ENCODE data around the gene RALGPS1. TPM values are rescaled to one million over a fixed set of nuclear protein-coding genes. Genes with fewer than 3 reads are reported as not detected.
"Not testable (repeated sequence)": the region's sequence is repeated elsewhere in the genome, so short reads cannot be mapped to it uniquely, and the experiment has no call there.

The RALGPS1 gene
- polyA plus RNA-seq, 3 donors: 0.60 to 4.6 (median 1.3) TPM

DNA sequence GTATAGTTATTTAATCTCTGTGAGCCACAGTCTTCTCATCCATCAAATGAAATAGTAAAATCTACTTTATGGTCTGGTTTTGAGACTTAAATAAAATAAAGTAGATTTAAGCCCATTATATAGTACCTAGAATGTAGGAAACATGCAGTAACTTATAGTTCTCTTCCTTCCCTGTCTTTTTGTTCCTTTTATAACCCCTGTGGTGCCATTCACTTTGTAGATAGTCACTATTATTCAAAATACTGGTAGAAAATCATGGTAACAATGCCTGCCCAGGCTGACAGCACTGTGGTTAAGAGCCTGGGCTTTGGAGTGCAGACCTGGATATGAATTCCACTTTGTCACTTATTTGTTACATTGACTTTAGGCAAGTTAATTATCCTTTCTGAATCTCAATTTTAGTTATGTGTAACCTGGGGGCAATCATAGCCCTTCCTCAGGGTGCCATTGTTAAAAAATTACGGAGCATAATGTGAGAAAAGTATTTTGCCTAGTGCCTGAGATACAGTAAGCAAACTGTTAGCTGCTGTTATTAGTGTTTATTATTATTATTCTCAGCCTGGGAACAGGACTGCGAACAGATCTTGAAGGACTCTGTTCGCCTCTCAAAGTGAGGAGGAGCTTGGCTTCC is 100.4 kb downstream of the RALGPS1 start:
- H3K9ac ChIP-seq (ENCODE audit: insufficient read depth, low read length, poor library complexity, severe bottlenecking): no peak overlapping the region
- H3K9me3 ChIP-seq (replicated peaks in 1 of 2; ENCODE audit: control insufficient read depth in 1 of 2, insufficient read depth in 1 of 2, low read length in 2 of 2): no peaks in the 10 kb centered on the region
- 96% methylated on average over 3 of the region's 3 CpGs for WGBS (ENCODE audit: insufficient coverage)
- Mint-ChIP-seq H3K27ac (no peak overlapping the region), H3K4me1 (no peaks in the 10 kb centered on the region), H3K9me3 (no peaks in the 10 kb centered on the region), H3K4me3 (no peak overlapping the region), H3K36me3 (no peaks in the 10 kb centered on the region), H3K27me3 (ENCODE audit: low read depth in 3 of 3) (peaks cover 16 to 36% (median 18%) of the 10 kb centered on the region in 3 donors)
- H3K4me1 ChIP-seq (ENCODE audit: control insufficient read depth in 1 of 2, insufficient read depth in 2 of 2, low read length in 2 of 2): no peaks in the 10 kb centered on the region
- H3K4me3 ChIP-seq (replicated peaks in 1 of 3; ENCODE audit: low read depth in 2 of 3, low read length in 3 of 3): no peak overlapping the region
- H4K20me1 ChIP-seq (ENCODE audit: insufficient read depth, low read length): no peaks in the 10 kb centered on the region
- H3K4me2 ChIP-seq (replicated peaks; ENCODE audit: extremely low read depth, low read length, poor library complexity, severe bottlenecking): no peak overlapping the region
- no peaks in the 10 kb centered on the region for H3K36me3 ChIP-seq (replicated peaks in 1 of 2; ENCODE audit: control insufficient read depth in 1 of 2, insufficient read depth in 2 of 2, low read length in 2 of 2)
- H2AFZ ChIP-seq (ENCODE audit: insufficient read depth, low read depth, low read length, poor library complexity, severe bottlenecking): no peak overlapping the region
- DNase-seq: no peak
- TF ChIP-seq, protein P1, sequence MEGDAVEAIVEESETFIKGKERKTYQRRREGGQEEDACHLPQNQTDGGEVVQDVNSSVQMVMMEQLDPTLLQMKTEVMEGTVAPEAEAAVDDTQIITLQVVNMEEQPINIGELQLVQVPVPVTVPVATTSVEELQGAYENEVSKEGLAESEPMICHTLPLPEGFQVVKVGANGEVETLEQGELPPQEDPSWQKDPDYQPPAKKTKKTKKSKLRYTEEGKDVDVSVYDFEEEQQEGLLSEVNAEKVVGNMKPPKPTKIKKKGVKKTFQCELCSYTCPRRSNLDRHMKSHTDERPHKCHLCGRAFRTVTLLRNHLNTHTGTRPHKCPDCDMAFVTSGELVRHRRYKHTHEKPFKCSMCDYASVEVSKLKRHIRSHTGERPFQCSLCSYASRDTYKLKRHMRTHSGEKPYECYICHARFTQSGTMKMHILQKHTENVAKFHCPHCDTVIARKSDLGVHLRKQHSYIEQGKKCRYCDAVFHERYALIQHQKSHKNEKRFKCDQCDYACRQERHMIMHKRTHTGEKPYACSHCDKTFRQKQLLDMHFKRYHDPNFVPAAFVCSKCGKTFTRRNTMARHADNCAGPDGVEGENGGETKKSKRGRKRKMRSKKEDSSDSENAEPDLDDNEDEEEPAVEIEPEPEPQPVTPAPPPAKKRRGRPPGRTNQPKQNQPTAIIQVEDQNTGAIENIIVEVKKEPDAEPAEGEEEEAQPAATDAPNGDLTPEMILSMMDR (IDR thresholded peaks at IDR 0.05): no peak
- intact Hi-C loops (cut with micrococcal nuclease): no loop called here
- no peaks in the 10 kb centered on the region for H3K79me2 ChIP-seq (ENCODE audit: insufficient read depth, low read length)
- H3K27ac ChIP-seq (ENCODE audit: low read depth in 1 of 2, low read length in 2 of 2): no peak overlapping the region
- H3K27me3 ChIP-seq (ENCODE audit: control insufficient read depth in 2 of 2, insufficient read depth in 2 of 2, low read length in 2 of 2): peaks cover 0 to 12% of the 10 kb centered on the region in 2 donors

DNA sequence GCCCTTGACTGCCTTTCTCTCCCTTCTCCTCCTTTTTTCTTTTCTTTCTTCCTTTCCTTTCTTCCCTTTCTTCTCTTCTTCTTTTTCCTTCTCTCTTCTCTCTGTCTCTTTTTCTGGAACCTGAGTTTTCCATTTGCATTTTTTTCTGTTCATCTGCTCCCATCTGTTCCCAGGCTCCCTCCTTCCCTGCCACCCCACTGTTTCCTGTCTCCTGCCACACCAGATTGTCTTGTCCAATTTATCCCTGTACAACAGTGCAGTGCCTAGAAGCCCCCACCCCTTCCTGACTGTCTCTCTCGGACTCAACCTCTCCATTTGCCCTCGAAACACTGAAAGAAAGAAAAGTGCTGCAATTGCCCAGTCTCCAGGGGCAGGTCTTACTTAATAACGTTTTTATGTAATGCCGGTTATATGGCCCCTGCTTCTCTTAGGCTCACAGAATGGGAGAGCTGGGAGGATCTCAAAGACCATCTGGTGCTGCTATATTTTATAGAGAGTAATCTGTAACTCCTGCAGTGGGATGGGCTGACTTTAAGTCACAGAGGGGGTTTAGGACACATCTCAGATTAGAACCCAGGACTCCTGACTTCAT is 101.4 kb downstream of the RALGPS1 start:
- H3K4me1 ChIP-seq (ENCODE audit: control insufficient read depth in 1 of 2, insufficient read depth in 2 of 2, low read length in 2 of 2): no peaks in the 10 kb centered on the region
- no peaks in the 10 kb centered on the region for H3K79me2 ChIP-seq (ENCODE audit: insufficient read depth, low read length)
- Mint-ChIP-seq H3K36me3 (no peaks in the 10 kb centered on the region), H3K27me3 (ENCODE audit: low read depth in 3 of 3) (peaks cover 12 to 33% (median 16%) of the 10 kb centered on the region in 3 donors), H3K4me1 (no peaks in the 10 kb centered on the region), H3K9me3 (no peaks in the 10 kb centered on the region), H3K27ac (no peak overlapping the region), H3K4me3 (no peak overlapping the region)
- H3K36me3 ChIP-seq (replicated peaks in 1 of 2; ENCODE audit: control insufficient read depth in 1 of 2, insufficient read depth in 2 of 2, low read length in 2 of 2): no peaks in the 10 kb centered on the region
- H4K20me1 ChIP-seq (ENCODE audit: insufficient read depth, low read length): no peaks in the 10 kb centered on the region
- no peak for DNase-seq
- TF ChIP-seq, protein P1 (IDR thresholded peaks at IDR 0.05): no peak
- no peak overlapping the region for H3K27ac ChIP-seq (ENCODE audit: low read depth in 1 of 2, low read length in 2 of 2)
- no peaks in the 10 kb centered on the region for H3K9me3 ChIP-seq (replicated peaks in 1 of 2; ENCODE audit: control insufficient read depth in 1 of 2, insufficient read depth in 1 of 2, low read length in 2 of 2)
- no peak overlapping the region for H2AFZ ChIP-seq (ENCODE audit: insufficient read depth, low read depth, low read length, poor library complexity, severe bottlenecking)
- H3K27me3 ChIP-seq (ENCODE audit: control insufficient read depth in 2 of 2, insufficient read depth in 2 of 2, low read length in 2 of 2): peaks cover 0 to 12% of the 10 kb centered on the region in 2 donors
- no peak overlapping the region for H3K4me3 ChIP-seq (replicated peaks in 1 of 3; ENCODE audit: low read depth in 2 of 3, low read length in 3 of 3)
- intact Hi-C loops (cut with micrococcal nuclease): no loop called here
- H3K4me2 ChIP-seq (replicated peaks; ENCODE audit: extremely low read depth, low read length, poor library complexity, severe bottlenecking): no peak overlapping the region
- H3K9ac ChIP-seq (ENCODE audit: insufficient read depth, low read length, poor library complexity, severe bottlenecking): no peak overlapping the region
- 96% methylated on average over 4 of the region's 4 CpGs for WGBS (ENCODE audit: insufficient coverage)

DNA sequence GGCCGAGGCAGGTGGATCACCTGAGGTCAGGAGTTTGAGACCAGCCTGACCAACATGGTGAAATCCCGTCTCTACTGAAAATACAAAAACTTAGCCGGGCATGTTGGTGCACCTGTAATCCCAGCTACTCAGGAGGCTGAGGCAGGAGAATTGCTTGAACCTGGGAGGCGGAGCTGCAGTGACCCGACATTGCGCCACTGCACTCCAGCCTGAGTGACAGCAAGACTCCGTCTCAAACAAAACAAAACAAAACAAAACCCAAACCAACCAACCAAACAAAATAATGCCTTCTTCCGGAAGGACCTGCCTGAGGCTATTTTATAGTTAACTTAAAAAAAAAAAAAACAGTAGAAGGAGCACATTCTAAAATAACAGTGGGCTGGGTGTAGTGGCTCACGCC is 103.4 kb downstream of the RALGPS1 start:
- H2AFZ ChIP-seq (ENCODE audit: insufficient read depth, low read depth, low read length, poor library complexity, severe bottlenecking); H3K9ac ChIP-seq (ENCODE audit: insufficient read depth, low read length, poor library complexity, severe bottlenecking); H3K27ac ChIP-seq (ENCODE audit: low read depth in 1 of 2, low read length in 2 of 2); H3K4me2 ChIP-seq (replicated peaks; ENCODE audit: extremely low read depth, low read length, poor library complexity, severe bottlenecking); H3K4me3 Mint-ChIP-seq; intact Hi-C loops (cut with micrococcal nuclease); H3K27me3 ChIP-seq (ENCODE audit: control insufficient read depth in 2 of 2, insufficient read depth in 2 of 2, low read length in 2 of 2); H3K9me3 ChIP-seq (replicated peaks in 1 of 2; ENCODE audit: control insufficient read depth in 1 of 2, insufficient read depth in 1 of 2, low read length in 2 of 2); H3K9me3 Mint-ChIP-seq; H4K20me1 ChIP-seq (ENCODE audit: insufficient read depth, low read length); H3K79me2 ChIP-seq (ENCODE audit: insufficient read depth, low read length); H3K36me3 ChIP-seq (replicated peaks in 1 of 2; ENCODE audit: control insufficient read depth in 1 of 2, insufficient read depth in 2 of 2, low read length in 2 of 2); H3K4me1 ChIP-seq (ENCODE audit: control insufficient read depth in 1 of 2, insufficient read depth in 2 of 2, low read length in 2 of 2); DNase-seq; H3K4me1 Mint-ChIP-seq; H3K36me3 Mint-ChIP-seq; H3K27ac Mint-ChIP-seq; H3K4me3 ChIP-seq (replicated peaks in 1 of 3; ENCODE audit: low read depth in 2 of 3, low read length in 3 of 3): not testable (repeated sequence)
- WGBS (ENCODE audit: insufficient coverage): 88% methylated on average over 4 of the region's 9 CpGs
- H3K27me3 Mint-ChIP-seq (ENCODE audit: low read depth in 3 of 3): peaks cover 9 to 27% (median 13%) of the 10 kb centered on the region in 3 donors

All from CD14-positive monocyte (primary cell).